ENCODE results near the gene CBX4.

CBX4 gene

DNA sequence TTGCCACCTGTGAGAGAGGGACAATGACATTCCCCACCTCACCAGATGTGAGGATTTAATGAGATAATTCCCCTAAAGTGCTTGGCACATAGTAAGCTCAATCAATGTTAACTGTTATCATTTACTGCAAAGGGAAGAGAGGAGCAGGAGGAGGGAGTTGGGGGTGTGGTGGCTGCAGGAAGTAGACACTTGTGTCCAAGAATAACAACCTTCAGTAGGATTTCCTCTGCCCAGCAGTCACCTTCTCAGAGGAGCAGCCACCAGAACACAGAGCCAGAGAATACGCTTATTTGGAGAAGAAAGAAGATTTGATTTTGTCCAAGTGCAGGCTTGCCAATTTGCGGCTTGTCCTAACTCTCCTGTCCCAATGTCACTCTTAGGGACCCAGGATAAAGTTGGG is 10.2 kb downstream of the CBX4 start:
- DNase-seq: no peak

GRCh38 chr17:79826841-79827578 is 12.2 kb downstream of the CBX4 start:
- no peak for DNase-seq

- DNase-seq: no peak
Observed at GRCh38 chr17:79826204-79826680, 13.0 kb downstream of the CBX4 start.

GRCh38 chr17:79825580-79825921 is 13.7 kb downstream of the CBX4 start:
- no peak for DNase-seq

GRCh38 chr17:79824893-79825579 is 14.2 kb downstream of the CBX4 start:
- DNase-seq: no peak

- no peak for DNase-seq
Observed at GRCh38 chr17:79824234-79824633, 15.0 kb downstream of the CBX4 start.

GRCh38 chr17:79822583-79823124 is 16.6 kb downstream of the CBX4 start:
- no peak for DNase-seq

- DNase-seq: no peak
Observed at GRCh38 chr17:79821331-79822095, 17.7 kb downstream of the CBX4 start.

DNA sequence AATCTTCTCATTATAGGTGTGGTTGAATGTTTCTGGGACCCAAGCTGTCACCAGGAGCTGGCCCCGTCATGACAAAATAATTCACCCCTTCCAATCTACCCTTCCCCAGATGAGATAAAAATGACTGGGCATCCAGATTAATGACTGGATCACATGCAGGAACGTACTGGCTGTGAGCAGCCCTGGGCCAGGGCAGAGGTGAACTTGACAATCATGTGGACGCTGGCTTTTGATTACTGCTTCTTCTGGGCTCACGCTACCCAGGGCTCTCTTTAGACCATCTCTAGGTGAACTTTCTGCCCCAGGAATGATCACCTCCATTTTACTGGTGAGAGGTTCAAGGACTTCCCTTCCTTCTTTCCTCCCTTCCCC is 18.3 kb downstream of the CBX4 start:
- no peak for DNase-seq

DNA sequence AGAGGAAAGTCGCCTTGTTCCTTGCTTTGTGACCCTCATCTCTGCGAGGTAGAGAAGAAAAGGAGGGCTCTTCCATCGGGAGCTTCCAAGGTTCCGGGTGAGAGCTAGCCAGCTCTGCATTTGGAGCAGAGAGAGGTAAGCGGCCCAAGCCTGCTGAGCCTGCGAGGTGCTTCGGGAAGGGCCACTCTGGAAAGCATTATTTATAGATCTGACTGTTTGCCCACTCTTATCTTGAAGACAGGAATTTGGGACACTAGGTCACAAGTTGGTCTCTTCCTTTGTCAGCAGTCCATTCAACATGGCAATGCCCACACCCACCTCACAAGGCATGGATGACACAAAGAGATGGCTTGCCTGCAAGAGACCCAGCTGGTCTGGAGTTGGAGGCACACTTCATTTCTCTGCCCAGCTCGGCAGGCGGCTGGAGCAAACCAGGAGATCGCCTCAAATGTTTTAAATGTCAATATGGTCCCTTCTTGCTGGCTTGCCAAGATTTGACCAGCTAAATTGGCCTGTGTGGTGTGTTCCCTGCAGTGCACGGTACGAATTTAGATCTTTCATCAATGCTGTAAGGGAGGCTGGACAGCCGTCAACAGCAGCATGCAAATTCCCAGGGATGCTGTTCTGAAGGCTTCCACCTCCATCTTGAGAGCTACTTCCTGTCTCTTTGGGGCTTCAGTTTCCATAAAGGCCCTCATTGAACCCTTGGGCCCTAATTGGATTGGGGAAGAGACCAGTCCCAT is 19.5 kb downstream of the CBX4 start:
- DNase-seq: no peak

DNA sequence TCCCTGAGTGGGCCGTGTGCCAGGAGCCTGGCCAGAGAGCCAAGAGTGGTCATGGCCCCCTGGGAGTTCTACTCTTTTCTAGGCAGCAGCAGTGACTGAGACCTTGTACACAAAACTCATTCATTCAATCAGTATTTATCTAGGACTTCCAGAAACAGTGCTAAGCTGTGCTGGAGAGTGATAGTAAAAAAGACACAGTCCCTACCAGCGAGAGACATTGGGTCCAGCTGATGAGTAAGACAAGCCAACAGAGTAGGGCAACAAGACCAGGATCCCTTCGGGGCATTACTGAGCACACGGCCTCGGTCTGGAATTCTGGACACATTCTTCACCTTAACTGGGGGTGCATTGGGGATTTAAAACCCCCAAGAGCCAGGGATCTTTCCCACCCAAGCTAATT is 20.2 kb downstream of the CBX4 start:
- no peak for DNase-seq

DNA sequence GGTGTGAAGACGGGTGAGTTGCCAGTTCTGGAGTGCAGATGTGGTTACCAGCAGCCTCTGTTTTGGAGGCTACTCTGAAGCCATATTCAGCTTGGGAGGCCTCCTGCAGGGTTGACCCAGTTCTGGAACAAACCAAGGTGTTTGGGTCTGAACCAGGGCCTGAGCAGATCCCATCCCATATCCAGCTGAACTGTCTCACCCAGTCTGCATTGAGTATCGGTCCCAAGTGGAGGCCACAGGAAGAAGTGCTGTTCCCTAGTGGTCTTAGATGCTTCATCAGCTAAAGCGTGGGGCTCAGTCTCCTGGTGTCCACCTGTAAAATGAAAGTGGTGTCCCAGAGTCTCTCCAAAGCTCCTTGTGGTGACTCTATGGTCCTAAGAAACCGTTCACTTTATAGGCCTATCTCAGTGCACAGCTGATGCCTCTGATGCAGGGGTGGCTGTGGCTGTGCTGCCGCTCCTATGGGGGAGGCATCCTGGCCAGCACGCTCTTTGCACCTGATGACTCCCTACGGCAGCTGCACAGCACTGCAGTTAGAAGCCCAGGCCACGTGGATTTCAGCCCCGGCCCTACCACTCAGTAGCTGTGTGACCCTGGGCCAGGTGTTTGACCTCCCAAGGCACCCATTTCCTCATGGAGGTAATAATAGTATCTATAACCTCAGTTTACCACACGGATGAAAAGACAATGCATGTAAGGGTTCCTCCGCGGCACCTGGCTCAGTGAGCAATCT is 21.0 kb downstream of the CBX4 start:
- peak in 1 of 2 experiments; percentile 60 for DNase-seq

DNA sequence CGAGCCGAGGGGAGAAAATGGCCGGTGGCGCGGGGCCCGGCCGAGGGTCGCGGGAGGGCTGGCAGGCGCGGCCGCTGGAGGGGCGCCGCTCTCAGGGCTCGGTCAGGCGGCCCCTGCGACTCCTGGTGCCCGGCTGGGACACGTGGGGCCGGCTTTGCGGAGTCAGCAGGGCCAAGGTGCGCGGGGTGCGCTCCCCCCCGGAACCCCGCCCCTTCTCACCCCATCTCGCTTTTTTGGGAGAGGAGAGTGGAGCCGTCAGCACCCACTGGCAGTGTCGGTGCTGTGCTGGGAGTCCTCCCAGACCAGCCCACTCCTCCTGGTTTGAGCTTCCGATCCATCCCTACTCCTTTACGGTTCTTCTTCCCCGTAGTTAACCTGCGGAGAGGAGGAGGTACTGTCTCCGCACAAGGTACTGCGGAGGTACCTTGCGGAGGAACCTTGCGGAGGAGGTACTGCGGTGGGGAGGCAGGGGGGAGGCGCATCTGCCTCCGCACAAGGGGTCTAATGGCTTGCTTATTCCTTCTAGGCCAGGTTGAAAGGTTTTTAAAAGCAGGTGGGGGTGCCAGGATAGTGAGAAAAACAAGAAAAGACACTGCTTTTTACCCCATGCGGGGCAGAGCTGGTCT is 23.3 kb downstream of the CBX4 start:
- DNase-seq: no peak

- DNase-seq: no peak
Observed at GRCh38 chr17:79814974-79815835, 24.0 kb downstream of the CBX4 start.

- no peak for DNase-seq
Observed at GRCh38 chr17:79814127-79814973, 24.9 kb downstream of the CBX4 start.

- peak in 1 of 2 experiments; percentile 36 for DNase-seq
Observed at GRCh38 chr17:79813297-79814126, 25.7 kb downstream of the CBX4 start.

GRCh38 chr17:79812353-79813258 is 26.6 kb downstream of the CBX4 start:
- no peak for DNase-seq
